Mammary epithelial cell (primary cell): ENCODE results near the gene GIMAP8.

Experiments used
- CTCF ChIP-seq, 2 donors: IDR thresholded peaks in 1 of 2; conservative IDR thresholded peaks in 1 of 2; 2 replicates each; pipeline ENCODE4 v1.5.1; 2011 to 2012; ENCODE audit warnings: inconsistent platforms in 2 of 2, low read length in 2 of 2, mild to moderate bottlenecking in 2 of 2, control low read depth in 1 of 2, low read depth in 1 of 2; ENCODE audit not compliant: insufficient read depth in 1 of 2; ENCODE audit errors: extremely low read depth in 1 of 2
- EZH2 ChIP-seq: IDR thresholded peaks from 2 replicates; pipeline ENCODE4 v1.6.1; 2012; ENCODE audit warnings: low read length, inconsistent platforms, borderline replicate concordance

- TF ChIP-seq CTCF (conservative IDR thresholded peaks at IDR 0.05 in 1 of 2, IDR thresholded peaks at IDR 0.05 in 1 of 2; ENCODE audit: extremely low read depth in 1 of 2, insufficient read depth in 1 of 2, low read depth in 1 of 2, low read length in 2 of 2) (no peak), EZH2 (no peak)
Observed at GRCh38 chr7:150502519-150502918, 52.1 kb downstream of the GIMAP8 start.
